Testis (tissue), 2 donors: ENCODE results near the gene GPC4.
"Not testable (repeated sequence)": the region's sequence is repeated elsewhere in the genome, so short reads cannot be mapped to it uniquely, and the experiment has no call there.

Experiments used
- POLR2A ChIP-seq: fragments of 450-650 bp; IDR thresholded peaks from one replicate; pipeline ENCODE4 v1.6.1; 2017; ENCODE audit warnings: antibody characterized with exemption, mild to moderate bottlenecking, moderate library complexity
- TF ChIP-seq, protein P1 (sequence below), 3 experiments: fragments of 450-650 bp in 2 of 3; fragments of 200-600 bp in 1 of 3; sonication (generic) in 1 of 3; IDR thresholded peaks; one replicate each; pipeline ENCODE4 v1.5.1; 2016 to 2019; ENCODE audit warnings: antibody characterized with exemption in 3 of 3, mild to moderate bottlenecking in 2 of 3, moderate library complexity in 1 of 3

GRCh38 chrX:133279112-133279730, 136.1 kb downstream of the GPC4 start:
- TF ChIP-seq, protein P1, sequence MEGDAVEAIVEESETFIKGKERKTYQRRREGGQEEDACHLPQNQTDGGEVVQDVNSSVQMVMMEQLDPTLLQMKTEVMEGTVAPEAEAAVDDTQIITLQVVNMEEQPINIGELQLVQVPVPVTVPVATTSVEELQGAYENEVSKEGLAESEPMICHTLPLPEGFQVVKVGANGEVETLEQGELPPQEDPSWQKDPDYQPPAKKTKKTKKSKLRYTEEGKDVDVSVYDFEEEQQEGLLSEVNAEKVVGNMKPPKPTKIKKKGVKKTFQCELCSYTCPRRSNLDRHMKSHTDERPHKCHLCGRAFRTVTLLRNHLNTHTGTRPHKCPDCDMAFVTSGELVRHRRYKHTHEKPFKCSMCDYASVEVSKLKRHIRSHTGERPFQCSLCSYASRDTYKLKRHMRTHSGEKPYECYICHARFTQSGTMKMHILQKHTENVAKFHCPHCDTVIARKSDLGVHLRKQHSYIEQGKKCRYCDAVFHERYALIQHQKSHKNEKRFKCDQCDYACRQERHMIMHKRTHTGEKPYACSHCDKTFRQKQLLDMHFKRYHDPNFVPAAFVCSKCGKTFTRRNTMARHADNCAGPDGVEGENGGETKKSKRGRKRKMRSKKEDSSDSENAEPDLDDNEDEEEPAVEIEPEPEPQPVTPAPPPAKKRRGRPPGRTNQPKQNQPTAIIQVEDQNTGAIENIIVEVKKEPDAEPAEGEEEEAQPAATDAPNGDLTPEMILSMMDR (IDR thresholded peaks at IDR 0.05) = not testable (repeated sequence)
- not testable (repeated sequence) for TF ChIP-seq POLR2A
